Esophagus (tissue), 2 donors: ENCODE results near the gene PXT1. TPM values are rescaled to one million over a fixed set of nuclear protein-coding genes. Genes with fewer than 3 reads are reported as not detected.
"Not testable (repeated sequence)": the region's sequence is repeated elsewhere in the genome, so short reads cannot be mapped to it uniquely, and the experiment has no call there.

ENCODE experiments used
- H3K27ac ChIP-seq, 2 donors: one replicate each; pipeline ENCODE4 v1.5.1; 2013; ENCODE audit warnings: low read depth in 2 of 2, mild to moderate bottlenecking in 2 of 2, inconsistent platforms in 1 of 2, low read length in 1 of 2, moderate library complexity in 1 of 2
- H3K27me3 ChIP-seq, 2 donors: one replicate each; pipeline ENCODE4 v1.6.1; 2013; ENCODE audit warnings: low read length in 2 of 2, control low read depth in 1 of 2, mild to moderate bottlenecking in 1 of 2; ENCODE audit not compliant: insufficient read depth in 2 of 2, control insufficient read depth in 1 of 2
- H3K36me3 ChIP-seq, 2 donors: one replicate each; pipeline ENCODE4 v1.6.1; 2013; ENCODE audit warnings: low read length in 1 of 2; ENCODE audit not compliant: control insufficient read depth in 2 of 2, insufficient read depth in 2 of 2
- H3K4me1 ChIP-seq, 2 donors: one replicate each; pipeline ENCODE4 v1.6.1; 2013; ENCODE audit warnings: low read length in 1 of 2; ENCODE audit not compliant: control insufficient read depth in 2 of 2, insufficient read depth in 2 of 2
- H3K4me3 ChIP-seq, 2 donors: one replicate each; pipeline ENCODE4 v1.5.1; 2013; ENCODE audit warnings: low read length in 2 of 2, mild to moderate bottlenecking in 2 of 2, low read depth in 1 of 2, moderate library complexity in 1 of 2
- H3K9me3 ChIP-seq, 2 donors: one replicate each; pipeline ENCODE4 v1.6.1; 2013; ENCODE audit warnings: mild to moderate bottlenecking in 2 of 2, low read depth in 1 of 2, low read length in 1 of 2, moderate library complexity in 1 of 2; ENCODE audit not compliant: control insufficient read depth in 2 of 2, insufficient read depth in 1 of 2
- WGBS, 2 donors: extraction: QIAGEN DNeasy Blood & Tissue Kit; methylation state at CpG; one replicate each; pipeline ENCODE4 v1.1.7; 2013; 5-methylcytosine and 5-hydroxymethylcytosine counted together
- polyA plus RNA-seq, 2 donors: library from polyadenylated mRNA; stranded (reverse); fragments of 200-250 nt; gene quantifications; one replicate each; pipeline ENCODE4 v1.2.3, GENCODE V29; 2013
- donor health status: healthy with polysubstance abuse.
- donor health status: Bipolar disorder and iron deficiency.

Gene PXT1
- polyA plus RNA-seq, 2 donors: not detected

DNA sequence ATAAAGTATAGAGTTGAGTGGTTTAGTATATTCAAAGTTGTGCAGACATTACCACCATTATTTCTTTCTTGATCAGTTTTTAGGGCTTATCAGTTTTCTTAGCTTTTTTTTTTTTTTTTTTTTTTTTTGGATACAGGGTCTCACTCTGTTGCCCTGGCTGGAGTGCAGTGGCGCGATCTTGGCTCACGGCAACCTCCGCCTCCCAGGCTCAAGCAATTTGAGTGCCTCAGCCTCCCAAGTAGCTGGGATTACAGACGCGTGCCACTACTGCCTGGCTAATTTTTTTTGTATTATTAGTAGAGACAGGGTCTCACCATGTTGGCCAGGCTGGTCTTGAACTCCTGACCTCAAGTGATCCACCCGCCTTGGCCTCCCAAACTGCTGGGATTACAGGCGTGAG is 10.2 kb upstream of the PXT1 start:
- WGBS, 2 donors: 95 to 97% methylated on average over 8 of the region's 8 CpGs
- not testable (repeated sequence) for H3K36me3 ChIP-seq, H3K27ac ChIP-seq, H3K4me1 ChIP-seq, H3K9me3 ChIP-seq, H3K27me3 ChIP-seq, H3K4me3 ChIP-seq

DNA sequence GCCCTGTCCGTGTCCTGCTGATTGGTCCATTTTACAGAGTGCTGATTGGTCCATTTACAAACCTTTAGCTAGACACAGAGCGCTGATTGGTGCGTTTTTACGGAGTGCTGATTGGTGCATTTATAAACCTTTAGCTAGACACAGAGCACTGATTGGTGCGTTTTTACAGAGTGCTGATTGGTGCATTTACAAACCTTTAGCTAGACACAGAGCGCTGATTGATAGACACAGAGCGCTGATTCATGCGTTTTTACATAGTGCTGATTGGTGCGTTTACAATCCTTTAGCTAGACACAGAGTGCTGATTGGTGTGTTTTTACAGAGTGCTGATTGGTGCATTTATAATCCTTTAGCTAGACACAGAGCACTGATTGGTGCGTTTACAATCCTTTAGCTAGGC is 6.5 kb upstream of the PXT1 start:
- H3K9me3 ChIP-seq, H3K27ac ChIP-seq, H3K36me3 ChIP-seq, H3K27me3 ChIP-seq, H3K4me1 ChIP-seq, H3K4me3 ChIP-seq: not testable (repeated sequence)
- 97 to 99% methylated on average over 10 of the region's 10 CpGs for WGBS, 2 donors

DNA sequence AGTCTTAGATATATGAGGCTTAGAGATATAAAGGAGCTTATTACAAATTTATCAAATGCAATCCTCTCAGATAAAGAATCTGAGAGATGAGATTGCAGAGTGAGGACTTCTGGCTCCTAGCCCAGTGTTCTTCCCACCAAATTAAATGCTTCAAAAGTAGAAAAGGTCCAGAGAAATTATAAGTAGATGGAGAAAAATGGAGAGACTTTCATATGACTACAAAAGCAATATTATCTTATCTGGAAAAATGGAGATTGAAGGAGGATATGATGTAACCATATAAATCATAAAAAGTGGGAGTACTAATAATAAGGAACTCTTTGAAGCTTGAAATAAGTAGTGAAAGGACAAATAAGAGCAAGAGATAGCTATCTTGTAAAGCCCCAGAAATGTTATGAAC is 3.0 kb upstream of the PXT1 start:
- H3K9me3 ChIP-seq: no peaks in the 10 kb centered on the region
- H3K4me1 ChIP-seq: no peaks in the 10 kb centered on the region
- H3K27ac ChIP-seq: no peak overlapping the region
- no peaks in the 10 kb centered on the region for H3K27me3 ChIP-seq
- H3K4me3 ChIP-seq: no peak overlapping the region
- peaks cover 0 to 2% of the 10 kb centered on the region in 2 donors for H3K36me3 ChIP-seq

DNA sequence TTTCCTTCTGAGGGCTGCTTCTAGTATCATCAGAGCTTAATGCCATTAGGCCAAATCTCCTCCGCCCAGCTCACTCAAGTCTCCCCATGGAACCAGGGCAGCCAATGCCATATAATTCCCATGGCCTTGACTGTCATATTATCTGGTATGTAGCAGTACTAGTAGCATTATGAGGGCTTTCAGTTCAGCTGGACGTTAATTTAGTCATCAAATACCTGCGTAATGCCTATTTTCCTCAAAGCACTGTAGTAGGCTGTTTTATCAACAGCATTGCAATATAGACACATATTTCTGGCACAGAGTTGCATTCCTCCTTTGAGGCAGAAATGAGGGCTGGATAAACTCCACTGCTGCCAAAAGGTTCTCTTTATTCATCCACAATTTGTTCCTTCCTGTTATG is 1.8 kb upstream of the PXT1 start:
- Histone ChIP-seq H3K36me3 (peaks cover 0 to 2% of the 10 kb centered on the region in 2 donors), H3K27ac (peak overlapping the region; percentile 89 to 99), H3K27me3 (no peaks in the 10 kb centered on the region), H3K9me3 (no peaks in the 10 kb centered on the region), H3K4me3 (peak overlapping the region; percentile 29 to 97), H3K4me1 (no peaks in the 10 kb centered on the region)
- 43 to 45% methylated on average over 3 of the region's 3 CpGs for WGBS, 2 donors

DNA sequence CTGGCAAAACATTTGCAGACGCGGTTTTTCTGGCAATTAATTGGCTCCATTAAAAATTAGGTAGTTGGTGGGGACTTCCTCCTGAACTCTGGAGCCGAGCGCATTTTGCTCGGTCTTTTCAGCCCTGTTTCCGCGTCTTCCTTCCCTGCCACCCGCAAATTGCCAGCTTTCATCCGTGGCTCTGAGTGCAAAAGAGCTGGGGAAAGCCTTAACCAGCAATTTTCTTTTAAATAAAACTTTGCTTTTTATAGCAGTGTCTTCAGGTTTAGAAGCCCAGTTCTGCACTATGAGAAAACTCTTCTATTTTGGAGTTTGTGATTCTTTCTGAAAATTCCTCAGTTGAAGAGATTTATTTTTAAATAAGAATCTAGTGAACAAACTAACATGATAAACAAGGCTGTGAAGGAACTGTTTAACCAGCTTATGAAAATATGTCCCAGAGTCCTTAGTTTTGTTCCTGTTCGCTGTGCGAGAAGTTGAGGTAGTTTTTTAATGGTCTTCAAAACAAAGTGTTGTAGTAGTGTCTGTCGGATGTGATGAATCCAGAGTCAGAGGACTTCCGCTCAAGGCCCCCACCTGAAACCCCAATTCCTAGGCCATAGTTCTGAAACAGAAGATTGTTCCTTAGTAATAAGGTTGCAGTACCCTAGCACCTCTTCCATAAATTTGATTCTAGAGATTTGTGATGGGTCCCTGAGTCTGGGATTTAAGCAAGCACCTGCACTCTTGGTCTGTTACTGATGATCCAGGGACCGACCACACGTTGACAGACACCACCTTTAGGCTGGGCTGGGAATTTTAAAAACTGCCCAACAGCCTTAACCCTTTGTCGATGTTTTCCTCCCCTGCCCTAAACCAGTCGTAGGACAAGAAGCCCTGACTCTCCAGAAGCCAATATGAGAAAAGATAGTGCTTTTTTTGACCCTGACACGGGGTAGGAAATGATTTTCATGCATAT is 1.1 kb upstream of the PXT1 start:
- peak overlapping the region; percentile 97 to 100 for H3K4me3 ChIP-seq
- 2 to 3% methylated on average over 18 of the region's 18 CpGs for WGBS, 2 donors
- H3K27ac ChIP-seq: peak overlapping the region; percentile 99 to 100
- no peaks in the 10 kb centered on the region for H3K4me1 ChIP-seq
- no peaks in the 10 kb centered on the region for H3K9me3 ChIP-seq
- no peaks in the 10 kb centered on the region for H3K36me3 ChIP-seq
- H3K27me3 ChIP-seq: no peaks in the 10 kb centered on the region

DNA sequence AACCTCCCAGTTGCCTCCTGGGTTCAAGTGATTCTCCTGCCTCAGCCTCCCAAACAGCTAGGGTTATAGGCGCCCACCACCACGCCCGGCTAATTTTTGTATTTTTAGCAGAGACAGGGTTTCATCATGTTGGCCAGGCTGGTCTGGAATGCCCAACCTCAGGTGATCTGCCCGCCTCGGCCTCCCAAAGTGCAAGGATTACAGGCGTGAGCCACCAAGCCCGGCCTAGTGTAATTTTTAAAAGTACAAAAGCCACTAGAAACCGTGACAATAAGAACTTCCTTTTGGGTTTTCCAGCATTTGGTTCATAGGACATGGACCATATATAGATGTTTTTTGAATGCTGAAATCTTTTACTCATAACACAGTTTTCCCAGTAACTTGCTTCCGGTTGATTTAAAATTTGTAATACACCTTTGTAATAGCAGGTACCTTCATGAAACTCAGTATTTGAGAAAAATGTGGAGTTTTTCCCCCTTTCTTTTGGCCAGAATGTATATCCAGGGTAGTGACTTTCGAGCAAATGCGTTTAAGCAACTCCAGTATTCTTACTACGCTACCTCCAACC is 467 bp downstream of the PXT1 start:
- no peaks in the 10 kb centered on the region for H3K4me1 ChIP-seq
- WGBS, 2 donors: 52 to 54% methylated on average over 12 of the region's 12 CpGs
- H3K9me3 ChIP-seq: no peaks in the 10 kb centered on the region
- peak overlapping the region; percentile 97 to 100 for H3K4me3 ChIP-seq
- H3K27ac ChIP-seq: peak overlapping the region; percentile 99 to 100
- no peaks in the 10 kb centered on the region for H3K36me3 ChIP-seq
- no peaks in the 10 kb centered on the region for H3K27me3 ChIP-seq

DNA sequence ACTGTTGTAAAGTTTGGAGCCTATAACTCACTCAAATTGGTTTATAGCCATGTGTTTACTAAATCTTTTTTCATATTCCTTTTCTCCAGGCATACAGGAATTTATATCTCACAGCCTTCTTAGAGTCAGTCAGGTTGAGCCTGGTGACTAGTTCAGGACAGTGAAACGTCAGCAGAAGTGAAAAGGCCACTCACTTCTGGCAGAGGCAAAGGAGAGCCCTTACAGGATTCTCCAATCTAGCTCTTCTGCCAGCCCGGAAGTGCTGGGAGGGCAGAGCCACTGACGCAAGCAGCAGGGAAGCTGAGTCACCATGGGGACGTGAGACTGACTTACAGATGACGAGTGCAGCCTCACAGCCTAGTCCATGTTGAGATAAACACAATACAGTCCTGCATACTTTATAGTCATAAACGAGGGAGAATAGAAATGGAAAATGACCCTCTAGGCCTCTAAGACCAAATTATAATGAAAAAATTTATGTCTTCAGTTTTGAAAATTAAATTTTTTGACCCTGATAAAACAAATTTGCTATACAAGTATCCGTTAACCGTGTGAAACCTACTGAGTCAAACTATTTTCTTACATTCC is 1.3 kb downstream of the PXT1 start:
- WGBS, 2 donors: 20 to 21% methylated on average over 8 of the region's 8 CpGs
- no peaks in the 10 kb centered on the region for H3K36me3 ChIP-seq
- peak overlapping the region; percentile 55 to 89 for H3K27ac ChIP-seq
- no peak overlapping the region for H3K4me3 ChIP-seq
- no peaks in the 10 kb centered on the region for H3K9me3 ChIP-seq
- H3K27me3 ChIP-seq: no peaks in the 10 kb centered on the region
- H3K4me1 ChIP-seq: no peaks in the 10 kb centered on the region

DNA sequence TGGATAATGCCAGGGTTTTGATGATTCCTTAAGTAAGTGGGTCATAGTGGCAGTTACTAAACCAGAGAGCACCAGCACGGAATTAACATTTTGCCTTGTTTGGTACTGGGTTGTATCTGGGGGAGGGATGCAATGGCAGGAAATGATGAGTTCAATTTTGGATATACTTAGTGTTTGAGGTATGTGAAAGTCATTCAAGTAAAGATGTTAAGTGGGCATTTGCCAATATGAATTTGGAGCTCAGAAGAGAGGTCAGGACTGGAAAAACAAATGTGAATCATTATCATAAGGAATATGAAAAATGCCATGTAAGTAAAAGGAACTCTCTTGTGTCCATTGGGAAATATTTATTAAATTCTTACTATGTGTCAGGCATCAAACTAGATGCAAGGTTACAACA is 6.2 kb downstream of the PXT1 start:
- Histone ChIP-seq H3K27ac (no peak overlapping the region), H3K4me1 (no peaks in the 10 kb centered on the region), H3K27me3 (no peaks in the 10 kb centered on the region), H3K4me3 (no peak overlapping the region), H3K36me3 (no peaks in the 10 kb centered on the region), H3K9me3 (no peaks in the 10 kb centered on the region)
- WGBS, 2 donors: 95 to 97% methylated on average over 1 of the region's 1 CpG

DNA sequence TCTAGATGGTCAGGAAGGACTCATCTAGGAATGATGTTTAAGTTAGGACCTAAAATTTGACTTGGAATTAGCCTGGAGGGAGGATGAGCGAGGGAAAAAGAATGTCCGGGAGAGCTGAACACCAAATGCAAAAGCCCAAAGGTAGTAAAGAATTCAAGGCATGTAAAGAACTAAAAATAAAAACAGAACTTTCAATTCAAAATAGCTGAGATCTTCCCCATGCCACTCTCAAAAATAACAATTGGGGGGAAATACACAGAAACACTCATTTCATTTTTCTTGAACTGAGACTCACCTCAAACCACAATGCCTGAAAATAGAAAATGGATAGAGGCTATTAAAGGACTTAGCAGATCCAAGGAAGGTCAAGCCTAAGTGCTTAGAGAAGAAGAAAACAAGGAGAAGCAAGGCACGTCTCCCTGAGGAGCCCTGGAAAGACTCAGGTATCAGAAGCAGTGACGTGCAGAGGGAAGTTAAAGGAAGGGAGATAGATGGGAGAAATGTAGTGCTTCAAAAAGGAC is 10.4 kb downstream of the PXT1 start:
- Histone ChIP-seq H3K27ac (no peak overlapping the region), H3K4me1 (no peaks in the 10 kb centered on the region), H3K36me3 (no peaks in the 10 kb centered on the region), H3K4me3 (no peak overlapping the region), H3K9me3 (no peaks in the 10 kb centered on the region), H3K27me3 (no peaks in the 10 kb centered on the region)
- WGBS, 2 donors: 85 to 91% methylated on average over 4 of the region's 4 CpGs
